Mucosa of rectum (tissue), 2 donors: ENCODE measurements around the gene RNF112.
"Not testable (repeated sequence)": the region's sequence is repeated elsewhere in the genome, so short reads cannot be mapped to it uniquely, and the experiment has no call there.

Experiments
- H3K27ac ChIP-seq, 2 donors: one replicate each; pipeline ENCODE4 v1.7.0; 2013; ENCODE audit warnings: inconsistent platforms in 2 of 2, low read depth in 2 of 2, low read length in 2 of 2
- H3K27me3 ChIP-seq, 2 donors: one replicate each; pipeline ENCODE4 v1.7.0; 2013; ENCODE audit warnings: low read length in 2 of 2; ENCODE audit not compliant: control insufficient read depth in 2 of 2, insufficient read depth in 2 of 2
- H3K36me3 ChIP-seq, 2 donors: one replicate each; pipeline ENCODE4 v1.7.0; 2013; ENCODE audit warnings: low read length in 2 of 2; ENCODE audit not compliant: control insufficient read depth in 2 of 2, insufficient read depth in 2 of 2
- H3K4me1 ChIP-seq, 2 donors: one replicate each; pipeline ENCODE4 v1.7.0; 2013; ENCODE audit warnings: low read length in 2 of 2, mild to moderate bottlenecking in 1 of 2; ENCODE audit not compliant: control insufficient read depth in 2 of 2, insufficient read depth in 2 of 2
- H3K4me3 ChIP-seq, 2 donors: one replicate each; pipeline ENCODE4 v1.7.0; 2013; ENCODE audit warnings: low read length in 2 of 2
- H3K9ac ChIP-seq, 2 donors: one replicate each; pipeline ENCODE4 v1.7.0; 2013; ENCODE audit warnings: low read length in 2 of 2, low read depth in 1 of 2, mild to moderate bottlenecking in 1 of 2
- H3K9me3 ChIP-seq, 2 donors: one replicate each; pipeline ENCODE4 v1.7.0; 2013; ENCODE audit warnings: low read length in 2 of 2; ENCODE audit not compliant: control insufficient read depth in 2 of 2
- donor health status: healthy.
- donor health status: Normal muscosa, but diverticular disease.

The RNF112 gene

DNA sequence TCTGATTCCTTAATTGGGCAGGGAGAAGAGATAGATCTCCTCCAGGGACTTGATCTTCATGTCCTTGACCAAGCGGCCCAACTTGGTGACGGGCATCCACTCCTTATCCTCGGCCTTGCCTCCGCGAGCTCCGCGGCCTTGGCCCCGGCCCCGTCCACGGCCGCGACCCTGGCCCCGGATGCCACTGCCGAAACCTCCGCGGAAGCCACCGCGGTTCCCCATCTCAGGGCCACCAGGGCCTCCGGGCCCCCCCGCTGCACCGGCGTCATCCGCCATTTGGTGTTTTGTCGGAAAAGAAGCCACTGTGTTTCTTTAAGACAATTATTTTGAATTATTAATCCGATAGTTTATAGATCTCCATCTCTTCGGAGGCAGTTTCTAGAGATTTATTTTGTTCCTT, 35.5 kb downstream of the RNF112 start:
- H3K9me3 ChIP-seq, H3K27me3 ChIP-seq, H3K27ac ChIP-seq, H3K36me3 ChIP-seq, H3K4me3 ChIP-seq, H3K4me1 ChIP-seq, H3K9ac ChIP-seq: not testable (repeated sequence)

- no peak overlapping the region for H3K9ac ChIP-seq
- H3K4me1 ChIP-seq: peaks cover 0 to 7% of the 10 kb centered on the region in 2 donors
- peaks cover 0 to 5% of the 10 kb centered on the region in 2 donors for H3K9me3 ChIP-seq
- H3K27ac ChIP-seq: peak overlapping the region in 1 of 2 donors; percentile 74
- H3K4me3 ChIP-seq: no peak overlapping the region
- H3K36me3 ChIP-seq: no peaks in the 10 kb centered on the region
- H3K27me3 ChIP-seq: no peaks in the 10 kb centered on the region
Observed at GRCh38 chr17:19447085-19447583, 36.1 kb downstream of the RNF112 start.

- Histone ChIP-seq H3K9ac (no peak overlapping the region), H3K27me3 (peaks cover 0 to 2% of the 10 kb centered on the region in 2 donors), H3K4me1 (peaks cover 0 to 7% of the 10 kb centered on the region in 2 donors), H3K27ac (peak overlapping the region; percentile 59 to 74), H3K9me3 (no peaks in the 10 kb centered on the region), H3K4me3 (no peak overlapping the region), H3K36me3 (no peaks in the 10 kb centered on the region)
Observed at GRCh38 chr17:19448341-19449268, 37.6 kb downstream of the RNF112 start.

DNA sequence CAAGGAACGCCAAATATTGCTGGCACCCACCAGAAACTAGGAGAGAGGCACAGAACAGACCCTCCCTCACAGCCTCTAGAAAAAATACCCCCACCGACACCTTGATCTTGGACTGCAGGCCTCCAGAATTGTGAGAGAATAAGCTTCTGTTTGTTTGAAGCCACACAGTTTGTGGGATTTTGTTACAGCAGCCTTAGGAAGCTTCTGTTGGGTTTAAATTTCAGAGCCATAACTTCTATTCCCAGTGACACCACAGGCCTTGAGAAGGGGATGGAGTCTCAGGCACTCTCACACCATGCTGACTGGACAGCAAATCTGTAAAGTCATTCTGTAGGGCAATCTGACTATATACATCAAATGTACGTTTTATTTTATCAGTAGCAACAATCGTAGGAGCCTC, 38.6 kb downstream of the RNF112 start:
- H3K4me1 ChIP-seq: peaks cover 0 to 7% of the 10 kb centered on the region in 2 donors
- no peak overlapping the region for H3K4me3 ChIP-seq
- no peak overlapping the region for H3K9ac ChIP-seq
- H3K9me3 ChIP-seq: no peaks in the 10 kb centered on the region
- H3K27ac ChIP-seq: peak overlapping the region in 1 of 2 donors; percentile 74
- peaks cover 0 to 2% of the 10 kb centered on the region in 2 donors for H3K27me3 ChIP-seq
- H3K36me3 ChIP-seq: no peaks in the 10 kb centered on the region

GRCh38 chr17:19453296-19453695, 42.3 kb downstream of the RNF112 start:
- H3K36me3 ChIP-seq: no peaks in the 10 kb centered on the region

GRCh38 chr17:19454074-19454473, 43.0 kb downstream of the RNF112 start:
- H3K4me1 ChIP-seq: no peaks in the 10 kb centered on the region
- H3K9me3 ChIP-seq: no peaks in the 10 kb centered on the region
- no peaks in the 10 kb centered on the region for H3K36me3 ChIP-seq
- H3K4me3 ChIP-seq: no peak overlapping the region
- H3K27ac ChIP-seq: no peak overlapping the region
- H3K9ac ChIP-seq: no peak overlapping the region
- H3K27me3 ChIP-seq: peaks cover 0 to 2% of the 10 kb centered on the region in 2 donors

More at GRCh38 chr17:19453296-19453695, 42.3 kb downstream of the RNF112 start:
- no peaks in the 10 kb centered on the region for H3K9me3 ChIP-seq
- no peak overlapping the region for H3K9ac ChIP-seq
- no peak overlapping the region for H3K4me3 ChIP-seq
- H3K27me3 ChIP-seq: peaks cover 0 to 2% of the 10 kb centered on the region in 2 donors
- H3K4me1 ChIP-seq: peaks cover 0 to under 1% of the 10 kb centered on the region in 2 donors
- H3K27ac ChIP-seq: no peak overlapping the region

DNA sequence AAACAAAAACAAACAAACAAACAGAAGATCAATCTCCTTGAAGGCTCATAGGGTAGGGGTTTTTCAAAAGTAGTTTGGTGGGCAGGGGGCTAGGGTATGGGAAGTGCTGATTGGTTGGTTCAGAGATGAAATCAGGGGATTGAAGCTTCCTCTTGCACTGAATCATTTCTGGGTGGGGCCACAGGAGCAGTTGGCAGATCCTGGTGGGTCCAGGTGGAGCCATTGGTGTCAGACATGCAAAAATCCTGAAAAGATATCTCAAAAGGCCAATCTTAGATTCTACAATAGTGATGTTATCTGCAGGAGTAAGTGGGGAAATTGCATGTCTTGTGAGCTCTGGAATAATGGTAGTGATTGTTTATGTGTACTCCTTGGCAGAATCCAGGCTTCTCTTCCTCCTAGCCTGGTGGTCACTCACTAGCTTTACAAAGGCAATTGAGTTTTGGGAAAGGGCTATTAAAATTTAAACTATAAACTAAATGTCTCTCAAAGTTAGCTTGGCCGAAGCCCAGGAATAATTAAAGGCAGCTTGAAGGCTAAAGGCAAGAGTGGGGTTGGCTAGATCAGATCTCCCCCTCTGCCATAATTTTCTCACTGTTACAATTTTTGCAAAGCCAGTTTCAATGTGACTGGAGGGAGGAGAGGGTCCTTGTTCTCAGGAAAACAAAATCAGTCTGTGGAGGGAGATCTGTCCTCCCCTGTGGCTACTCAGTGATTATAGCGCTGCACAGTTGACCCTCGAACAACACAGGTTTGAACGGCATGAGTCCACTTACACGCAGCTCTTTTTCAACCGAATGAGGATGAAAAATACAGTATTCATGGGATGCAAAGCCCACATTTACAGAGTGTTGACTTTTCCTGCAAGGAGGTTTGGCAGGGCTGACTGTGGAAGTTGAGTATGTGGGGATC, 45.2 kb downstream of the RNF112 start:
- peaks cover 7 to 12% of the 10 kb centered on the region in 2 donors for H3K4me1 ChIP-seq
- peaks cover 0 to 2% of the 10 kb centered on the region in 2 donors for H3K27me3 ChIP-seq
- no peak overlapping the region for H3K27ac ChIP-seq
- no peak overlapping the region for H3K4me3 ChIP-seq
- no peaks in the 10 kb centered on the region for H3K36me3 ChIP-seq
- no peaks in the 10 kb centered on the region for H3K9me3 ChIP-seq
- H3K9ac ChIP-seq: no peak overlapping the region

DNA sequence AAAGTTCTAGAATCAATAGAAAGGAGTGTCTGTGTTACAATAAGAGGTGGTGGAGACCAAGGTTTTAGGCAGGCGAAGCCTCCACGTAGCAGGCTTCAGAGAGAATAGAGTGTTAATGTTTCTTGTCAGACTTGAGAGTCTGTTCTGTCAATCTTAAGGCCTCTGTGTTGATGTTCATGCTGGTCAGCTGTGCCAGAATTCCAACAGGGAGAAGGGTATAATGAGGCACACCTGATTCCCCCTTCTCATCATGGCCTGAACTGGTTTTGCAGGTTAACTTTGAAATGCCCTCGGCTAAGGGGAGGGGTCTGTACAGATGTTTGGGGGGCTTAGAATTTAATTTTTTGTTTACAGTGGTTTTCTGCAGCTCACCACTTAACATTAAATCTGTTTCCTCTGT, 46.0 kb downstream of the RNF112 start:
- Histone ChIP-seq H3K4me1 (peaks cover 9 to 15% of the 10 kb centered on the region in 2 donors), H3K36me3 (no peaks in the 10 kb centered on the region)

GRCh38 chr17:19457830-19458271, 46.8 kb downstream of the RNF112 start:
- H3K27ac ChIP-seq: no peak overlapping the region
- peaks cover 11 to 18% of the 10 kb centered on the region in 2 donors for H3K4me1 ChIP-seq
- H3K9me3 ChIP-seq: no peaks in the 10 kb centered on the region
- H3K9ac ChIP-seq: no peak overlapping the region
- no peak overlapping the region for H3K4me3 ChIP-seq
- no peaks in the 10 kb centered on the region for H3K27me3 ChIP-seq
- no peaks in the 10 kb centered on the region for H3K36me3 ChIP-seq

More for the DNA sequence above, 46.0 kb downstream of the RNF112 start:
- no peaks in the 10 kb centered on the region for H3K9me3 ChIP-seq
- H3K9ac ChIP-seq: no peak overlapping the region
- H3K27ac ChIP-seq: no peak overlapping the region
- H3K4me3 ChIP-seq: no peak overlapping the region
- peaks cover 0 to 2% of the 10 kb centered on the region in 2 donors for H3K27me3 ChIP-seq
